HCT116 (cell line): ENCODE data around the gene GCK. TPM values are rescaled to one million over a fixed set of nuclear protein-coding genes. Genes with fewer than 3 reads are reported as not detected.

Source experiments
- ATAC-seq: fragments of 200-7000 bp; cut with Tn5 transposase; 2 replicates; pipeline ENCODE4 v1.9.1; 2020; ENCODE audit warnings: mild to moderate bottlenecking, moderate library complexity
- BruUV-seq: library from RNA; stranded (reverse); fragments of 400-500 nt; replicated peaks from 2 replicates; lab custom pipeline; 2021; lab: Mats Ljungman, UMichigan
- CTCF ChIA-PET: fragments of 300-600 bp; sonication (Branson Sonifier 250); formaldehyde crosslinking; loops from one replicate; lab custom pipeline; 2021; ENCODE audit warnings: antibody characterized with exemption; lab: Charles Lee
- POLR2A ChIA-PET: fragments of 300-600, 350-600 bp; sonication (Branson Sonifier 250); formaldehyde crosslinking; loops from one replicate; lab custom pipeline; 2021; ENCODE audit warnings: antibody characterized with exemption; lab: Charles Lee
- RAD21 ChIA-PET, 2 experiments: fragments of 300-600 bp; sonication (Branson Sonifier 250); formaldehyde crosslinking; loops; one replicate each; lab custom pipeline; 2023; ENCODE audit warnings: low total read pairs in 2 of 2; ENCODE audit not compliant: uncharacterized antibody in 2 of 2, unreplicated experiment in 2 of 2, low non-redundant PET in 1 of 2; lab: Charles Lee
- DNase-seq: peaks from one replicate; pipeline ENCODE4 v3.0.0-alpha.2; 2010; ENCODE audit warnings: low read depth, low spot score
- H2AFZ ChIP-seq: fragments of 200-600 bp; shearing (Covaris generic), sonication (generic); 2 replicates; pipeline ENCODE4 v1.6.1; 2017; ENCODE audit warnings: low read depth, mixed run types, mixed read lengths, antibody characterized with exemption, low read length; ENCODE audit not compliant: poor library complexity, severe bottlenecking
- H3K27ac ChIP-seq: 2 replicates; pipeline ENCODE4 v1.5.1; 2012; ENCODE audit warnings: low read depth, low read length
- H3K27me3 ChIP-seq: fragments of 200-600 bp; sonication (generic); 2 replicates; pipeline ENCODE4 v1.6.1; 2016; ENCODE audit warnings: mixed run types, low read length, mixed read lengths; ENCODE audit not compliant: insufficient read depth
- H3K36me3 ChIP-seq, 2 experiments: fragments of 200-500 bp in 1 of 2; fragments of 200-600 bp in 1 of 2; sonication (Bioruptor generic) in 1 of 2; sonication (generic) in 1 of 2; 2 replicates each; pipeline versions ENCODE4 v1.5.1 to v1.6.1; 2014 to 2016; ENCODE audit warnings: low read length in 2 of 2, inconsistent platforms in 1 of 2, mixed read lengths in 1 of 2, mixed run types in 1 of 2; ENCODE audit not compliant: insufficient read depth in 2 of 2, control insufficient read depth in 1 of 2
- H3K4me1 ChIP-seq, 2 experiments: fragments of 200-600 bp in 1 of 2; sonication (generic) in 1 of 2; 2 replicates each; pipeline versions ENCODE4 v1.5.1 to v1.6.1; 2012 to 2017; ENCODE audit warnings: low read length in 2 of 2, inconsistent platforms in 1 of 2, mild to moderate bottlenecking in 1 of 2, mixed read lengths in 1 of 2, mixed run types in 1 of 2, moderate library complexity in 1 of 2; ENCODE audit not compliant: insufficient read depth in 2 of 2, control insufficient read depth in 1 of 2
- H3K4me2 ChIP-seq: fragments of 200-600 bp; sonication (generic); 2 replicates; pipeline ENCODE4 v1.6.1; 2017; ENCODE audit warnings: mixed run types, low read length, mixed read lengths
- H3K4me3 ChIP-seq, 2 experiments: fragments of 200-600 bp in 1 of 2; sonication (generic) in 1 of 2; replicated peaks in 1 of 2; 2 replicates each; pipeline ENCODE4 v1.5.1; 2011 to 2016; ENCODE audit warnings: low read length in 2 of 2, control low read depth in 1 of 2, low read depth in 1 of 2, mild to moderate bottlenecking in 1 of 2, mixed read lengths in 1 of 2, mixed run types in 1 of 2
- H3K79me2 ChIP-seq: fragments of 200-600 bp; sonication (generic); 2 replicates; pipeline ENCODE4 v1.6.1; 2017; ENCODE audit warnings: mild to moderate bottlenecking, mixed run types, low read length, moderate library complexity, mixed read lengths; ENCODE audit not compliant: insufficient read depth
- H3K9ac ChIP-seq: fragments of 200-600 bp; sonication (generic); 2 replicates; pipeline ENCODE4 v1.6.1; 2016; ENCODE audit warnings: low read length, mixed read lengths
- H3K9me2 ChIP-seq: fragments of 200-600 bp; sonication (generic), shearing (Covaris generic); 2 replicates; pipeline ENCODE4 v1.6.1; 2017; ENCODE audit warnings: mixed run types, mild to moderate bottlenecking, moderate library complexity; ENCODE audit not compliant: insufficient read depth
- H3K9me3 ChIP-seq, 2 experiments: fragments of 200-500 bp in 1 of 2; fragments of 200-600 bp in 1 of 2; sonication (Bioruptor generic) in 1 of 2; sonication (generic) in 1 of 2; 2 replicates each; pipeline ENCODE4 v1.6.1; 2014 to 2017; ENCODE audit warnings: low read length in 2 of 2, mixed read lengths in 2 of 2, inconsistent platforms in 1 of 2, low read depth in 1 of 2, mild to moderate bottlenecking in 1 of 2, mixed run types in 1 of 2, moderate library complexity in 1 of 2; ENCODE audit not compliant: control insufficient read depth in 1 of 2, insufficient read depth in 1 of 2
- H4K20me1 ChIP-seq: fragments of 200-600 bp; sonication (generic), shearing (Covaris generic); 2 replicates; pipeline ENCODE4 v1.6.1; 2017; ENCODE audit warnings: mixed run types, mild to moderate bottlenecking, moderate library complexity; ENCODE audit not compliant: insufficient read depth
- CBX3 ChIP-seq: IDR thresholded peaks from 2 replicates; pipeline ENCODE4 v1.6.1; 2012; ENCODE audit warnings: low read depth
- EGR1 ChIP-seq: IDR thresholded peaks from 2 replicates; pipeline ENCODE4 v1.6.1; 2012; ENCODE audit warnings: low read depth
- EZH2 ChIP-seq: fragments of 200-600 bp; sonication (generic); IDR thresholded peaks from 2 replicates; pipeline ENCODE4 v1.6.1; 2017; ENCODE audit warnings: antibody characterized with exemption, mixed run types
- JUND ChIP-seq: IDR thresholded peaks from 2 replicates; pipeline ENCODE4 v1.6.1; 2012
- POLR2AphosphoS5 ChIP-seq: IDR thresholded peaks from 2 replicates; pipeline ENCODE4 v1.6.1; 2011; ENCODE audit warnings: mild to moderate bottlenecking, low read depth, low read length, moderate library complexity
- RAD21 ChIP-seq: IDR thresholded peaks from 2 replicates; pipeline ENCODE4 v1.6.1; 2012; ENCODE audit warnings: low read depth, mild to moderate bottlenecking
- SP1 ChIP-seq: IDR thresholded peaks from 2 replicates; pipeline ENCODE4 v1.6.1; 2012; ENCODE audit warnings: low read depth
- ZNF274 ChIP-seq: fragments of 200-500 bp; sonication (Bioruptor generic); IDR thresholded peaks from 2 replicates; pipeline ENCODE4 v1.6.1; 2014; ENCODE audit warnings: mild to moderate bottlenecking, low read depth, low read length, inconsistent platforms
- intact Hi-C: fragments of 100-400 bp; cut with micrococcal nuclease; formaldehyde crosslinking; loops from 2 replicates; pipeline ENCODE4 v1.10.0; 2022
- total RNA-seq: library from RNA; stranded (reverse); gene quantifications from one replicate; pipeline ENCODE4 v1.2.1, GENCODE V29; 2021; ENCODE audit not compliant: unreplicated experiment
- TF ChIP-seq, protein P1 (sequence below): IDR thresholded peaks from 2 replicates; pipeline ENCODE4 v1.6.1; 2012
- TF ChIP-seq, protein P2 (sequence below): IDR thresholded peaks from 2 replicates; pipeline ENCODE4 v1.6.1; 2012

The GCK gene
- total RNA-seq, 1 experiment from 2014 or later, result 0.34 TPM

DNA sequence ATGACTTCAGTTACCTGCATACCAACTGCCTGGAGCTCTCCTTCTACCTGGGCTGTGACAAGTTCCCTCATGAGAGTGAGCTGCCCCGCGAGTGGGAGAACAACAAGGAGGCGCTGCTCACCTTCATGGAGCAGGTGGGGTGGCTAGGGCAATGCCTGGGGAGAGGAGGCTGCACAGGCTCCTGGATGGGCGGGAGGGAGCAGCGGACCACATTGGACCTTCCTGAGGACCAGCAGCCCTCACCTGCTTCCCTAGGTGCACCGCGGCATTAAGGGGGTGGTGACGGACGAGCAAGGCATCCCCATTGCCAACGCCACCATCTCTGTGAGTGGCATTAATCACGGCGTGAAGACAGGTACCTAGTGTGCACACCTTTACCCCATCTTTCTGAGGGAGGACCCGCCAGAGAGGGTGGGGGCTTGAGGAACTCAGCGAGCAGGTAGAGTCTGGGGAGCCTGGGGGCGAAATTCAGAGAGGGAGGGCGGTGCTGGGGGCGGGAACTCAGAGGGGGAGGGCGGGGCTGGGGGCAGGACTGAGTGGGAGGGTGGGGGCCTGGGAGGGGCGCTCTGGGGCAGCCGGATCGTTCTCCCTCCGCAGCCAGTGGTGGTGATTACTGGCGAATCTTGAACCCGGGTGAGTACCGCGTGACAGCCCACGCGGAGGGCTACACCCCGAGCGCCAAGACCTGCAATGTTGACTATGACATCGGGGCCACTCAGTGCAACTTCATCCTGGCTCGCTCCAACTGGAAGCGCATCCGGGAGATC lies 76.1 kb downstream of the GCK start:
- Histone ChIP-seq H3K4me3 (no peak overlapping the region), H2AFZ (no peak overlapping the region), H3K27ac (no peak overlapping the region), H3K9me2 (no peaks in the 10 kb centered on the region), H3K4me1 (no peaks in the 10 kb centered on the region), H3K9ac (no peak overlapping the region), H3K79me2 (peaks cover under 1% of the 10 kb centered on the region; the same call in 1 of the 2 replicates), H3K9me3 (no peaks in the 10 kb centered on the region), H3K36me3 (peaks cover 11 to 18% of the 10 kb centered on the region in 2 experiments; a peak in 3 of 4 replicates), H3K27me3 (no peaks in the 10 kb centered on the region), H3K4me2 (no peak overlapping the region), H4K20me1 (no peaks in the 10 kb centered on the region)
- DNase-seq (no peak), ATAC-seq (peak; percentile 39)
- CTCF ChIA-PET, result no interaction called here
- no TSS peak for BruUV-seq
- RAD21 ChIA-PET, result no interaction called here
- POLR2A ChIA-PET, result no interaction called here
- TF ChIP-seq POLR2AphosphoS5, result 0 out of 2 replicates have a peak, but pooled peaks have one; percentile 14
- TF ChIP-seq SP1, result no peak
- intact Hi-C loops, result no loop called here

DNA sequence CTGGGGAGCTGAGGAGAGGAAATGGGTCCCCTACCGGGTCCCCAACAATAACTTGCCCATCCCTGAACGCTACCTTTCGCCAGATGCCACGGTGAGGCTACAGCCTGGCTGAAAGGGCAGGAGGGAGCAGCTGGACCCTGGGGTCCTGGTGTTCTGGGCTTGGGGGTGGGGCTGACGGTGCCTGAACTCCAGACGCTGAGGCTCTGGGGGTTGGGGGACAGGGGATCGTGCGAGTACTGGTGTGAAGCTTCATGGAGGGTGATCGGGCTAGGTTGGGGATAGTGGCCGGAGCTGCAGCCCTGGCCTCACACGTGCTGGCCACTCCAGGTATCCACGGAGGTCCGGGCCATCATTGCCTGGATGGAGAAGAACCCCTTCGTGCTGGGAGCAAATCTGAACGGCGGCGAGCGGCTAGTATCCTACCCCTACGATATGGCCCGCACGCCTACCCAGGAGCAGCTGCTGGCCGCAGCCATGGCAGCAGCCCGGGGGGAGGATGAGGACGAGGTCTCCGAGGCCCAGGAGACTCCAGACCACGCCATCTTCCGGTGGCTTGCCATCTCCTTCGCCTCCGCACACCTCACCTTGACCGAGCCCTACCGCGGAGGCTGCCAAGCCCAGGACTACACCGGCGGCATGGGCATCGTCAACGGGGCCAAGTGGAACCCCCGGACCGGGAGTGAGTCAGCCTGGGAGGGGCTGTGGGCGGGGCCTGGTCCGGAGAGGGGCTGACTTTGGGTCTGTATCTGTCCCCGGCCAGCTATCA lies 76.8 kb downstream of the GCK start:
- H3K4me2 ChIP-seq, result no peak overlapping the region
- DNase-seq (no peak), ATAC-seq (peak; percentile 8; the same call in 1 of the 2 replicates)
- intact Hi-C loops, result no loop called here
- ChIA-PET POLR2A (no interaction called here), CTCF (no interaction called here), RAD21 (no interaction called here)
- H3K9me2 ChIP-seq, result no peaks in the 10 kb centered on the region
- H3K27ac ChIP-seq, result no peak overlapping the region
- no peaks in the 10 kb centered on the region for H3K4me1 ChIP-seq
- no peaks in the 10 kb centered on the region for H4K20me1 ChIP-seq
- no peak overlapping the region for H3K4me3 ChIP-seq
- BruUV-seq, result no TSS peak
- no peaks in the 10 kb centered on the region for H3K79me2 ChIP-seq
- peaks cover 9 to 15% of the 10 kb centered on the region in 2 experiments; a peak in 3 of 4 replicates for H3K36me3 ChIP-seq
- no peaks in the 10 kb centered on the region for H3K27me3 ChIP-seq
- H3K9ac ChIP-seq, result no peak overlapping the region
- H3K9me3 ChIP-seq, result no peaks in the 10 kb centered on the region
- no peak overlapping the region for H2AFZ ChIP-seq
- TF ChIP-seq CBX3 (no peak), ZNF274 (no peak), RAD21 (no peak), EZH2 (no peak), JUND (no peak), EGR1 (no peak)
- TF ChIP-seq, protein P1, sequence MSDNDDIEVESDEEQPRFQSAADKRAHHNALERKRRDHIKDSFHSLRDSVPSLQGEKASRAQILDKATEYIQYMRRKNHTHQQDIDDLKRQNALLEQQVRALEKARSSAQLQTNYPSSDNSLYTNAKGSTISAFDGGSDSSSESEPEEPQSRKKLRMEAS, result no peak
- TF ChIP-seq, protein P2, sequence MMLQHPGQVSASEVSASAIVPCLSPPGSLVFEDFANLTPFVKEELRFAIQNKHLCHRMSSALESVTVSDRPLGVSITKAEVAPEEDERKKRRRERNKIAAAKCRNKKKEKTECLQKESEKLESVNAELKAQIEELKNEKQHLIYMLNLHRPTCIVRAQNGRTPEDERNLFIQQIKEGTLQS, result no peak
